ENCODE results near the gene AP2S1. TPM values are rescaled to one million over a fixed set of nuclear protein-coding genes. Genes with fewer than 3 reads are reported as not detected.

AP2S1 gene
- total RNA-seq, 2 donors from 2014 or later = 32.2 to 49.1 TPM

DNA sequence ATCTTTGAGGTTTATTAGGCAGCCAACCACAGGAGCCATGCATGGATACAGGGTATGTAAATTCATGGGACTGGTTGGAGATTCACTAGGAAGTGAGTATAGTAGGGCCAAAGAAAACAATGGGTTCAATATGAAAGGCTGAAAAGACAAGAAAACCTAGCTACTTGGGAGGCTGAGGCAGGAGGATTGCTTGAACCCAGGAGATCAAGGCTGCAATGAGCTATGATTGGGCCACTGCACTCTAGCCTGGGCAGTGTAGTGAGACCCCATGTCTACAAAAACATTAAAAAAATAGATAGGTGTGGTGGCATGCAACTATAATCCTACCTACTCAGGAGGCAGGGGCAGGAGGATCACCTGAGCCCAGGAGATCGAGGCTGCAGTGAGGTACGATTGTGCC is 51.9 kb downstream of the AP2S1 start:
- ATAC-seq (no peak), DNase-seq (no peak)
- Histone ChIP-seq H3K4me3 (no peak overlapping the region), H3K9me3 (no peaks in the 10 kb centered on the region), H3K27ac (no peak overlapping the region), H3K27me3 (no peaks in the 10 kb centered on the region), H3K4me1 (no peaks in the 10 kb centered on the region), H3K36me3 (replicated peaks in 1 of 2; ENCODE audit: insufficient read depth in 1 of 2, low read depth in 2 of 2) (no peaks in the 10 kb centered on the region)
- TF ChIP-seq POLR2A (IDR thresholded peaks at IDR 0.05) = no peak
- TF ChIP-seq, protein P1, sequence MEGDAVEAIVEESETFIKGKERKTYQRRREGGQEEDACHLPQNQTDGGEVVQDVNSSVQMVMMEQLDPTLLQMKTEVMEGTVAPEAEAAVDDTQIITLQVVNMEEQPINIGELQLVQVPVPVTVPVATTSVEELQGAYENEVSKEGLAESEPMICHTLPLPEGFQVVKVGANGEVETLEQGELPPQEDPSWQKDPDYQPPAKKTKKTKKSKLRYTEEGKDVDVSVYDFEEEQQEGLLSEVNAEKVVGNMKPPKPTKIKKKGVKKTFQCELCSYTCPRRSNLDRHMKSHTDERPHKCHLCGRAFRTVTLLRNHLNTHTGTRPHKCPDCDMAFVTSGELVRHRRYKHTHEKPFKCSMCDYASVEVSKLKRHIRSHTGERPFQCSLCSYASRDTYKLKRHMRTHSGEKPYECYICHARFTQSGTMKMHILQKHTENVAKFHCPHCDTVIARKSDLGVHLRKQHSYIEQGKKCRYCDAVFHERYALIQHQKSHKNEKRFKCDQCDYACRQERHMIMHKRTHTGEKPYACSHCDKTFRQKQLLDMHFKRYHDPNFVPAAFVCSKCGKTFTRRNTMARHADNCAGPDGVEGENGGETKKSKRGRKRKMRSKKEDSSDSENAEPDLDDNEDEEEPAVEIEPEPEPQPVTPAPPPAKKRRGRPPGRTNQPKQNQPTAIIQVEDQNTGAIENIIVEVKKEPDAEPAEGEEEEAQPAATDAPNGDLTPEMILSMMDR (IDR thresholded peaks at IDR 0.05) = no peak
- intact Hi-C loops (cut with DNase I) = no loop called here
- WGBS, 2 donors = 96 to 100% methylated on average over 2 of the region's 2 CpGs

DNA sequence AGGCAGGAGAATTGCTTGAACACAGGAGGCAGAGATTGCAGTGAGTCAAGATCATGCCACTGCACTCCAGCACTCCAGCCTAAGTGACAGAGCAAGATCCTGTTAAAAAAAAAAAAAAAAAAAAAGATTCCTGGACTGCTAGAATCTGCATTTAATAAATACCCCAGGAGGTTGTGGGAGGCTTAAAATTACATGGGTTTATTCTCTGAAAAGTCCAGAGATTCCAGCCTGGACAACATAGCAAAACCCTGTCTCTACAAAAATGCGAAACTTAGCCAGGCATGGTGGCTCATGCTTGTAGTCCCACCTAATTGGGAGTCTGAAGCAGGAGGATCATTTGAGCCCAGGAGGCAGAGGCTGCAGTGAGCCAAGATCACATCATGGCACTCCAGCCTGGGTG is 52.8 kb downstream of the AP2S1 start:
- Histone ChIP-seq H3K4me1 (no peaks in the 10 kb centered on the region), H3K4me3 (no peak overlapping the region), H3K27me3 (no peaks in the 10 kb centered on the region), H3K36me3 (replicated peaks in 1 of 2; ENCODE audit: insufficient read depth in 1 of 2, low read depth in 2 of 2) (no peaks in the 10 kb centered on the region), H3K9me3 (no peaks in the 10 kb centered on the region), H3K27ac (no peak overlapping the region)
- no peak for DNase-seq
- no peak for ATAC-seq
- intact Hi-C loops (cut with DNase I) = no loop called here
- TF ChIP-seq, protein P1 (IDR thresholded peaks at IDR 0.05) = no peak
- TF ChIP-seq POLR2A (IDR thresholded peaks at IDR 0.05) = no peak
- WGBS, 2 donors = 90 to 100% methylated on average over 1 of the region's 1 CpG

DNA sequence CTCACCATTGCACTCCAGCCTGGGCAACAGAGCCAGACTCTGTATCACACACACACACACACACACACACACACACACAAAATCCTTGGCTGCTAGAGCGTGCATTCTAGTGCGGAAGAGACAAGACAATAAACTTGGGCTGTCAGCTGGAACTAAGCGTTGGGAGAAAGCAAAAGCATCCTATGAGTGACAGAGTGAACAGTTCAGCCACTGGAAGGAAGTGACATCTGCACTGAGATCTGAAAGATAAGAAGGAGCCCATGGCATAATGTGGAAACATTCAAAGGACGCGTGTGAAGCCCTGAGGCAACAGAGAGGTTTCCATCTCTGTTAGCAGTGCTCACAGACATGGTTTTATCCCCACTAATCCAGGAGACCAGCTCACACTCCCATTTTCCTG is 58.7 kb downstream of the AP2S1 start:
- no peaks in the 10 kb centered on the region for H3K27me3 ChIP-seq
- 50 to 90% methylated on average over 5 of the region's 5 CpGs for WGBS, 2 donors
- no peak overlapping the region for H3K27ac ChIP-seq
- no peaks in the 10 kb centered on the region for H3K36me3 ChIP-seq (replicated peaks in 1 of 2; ENCODE audit: insufficient read depth in 1 of 2, low read depth in 2 of 2)
- intact Hi-C loops (cut with DNase I) = no loop called here
- H3K4me3 ChIP-seq = no peak overlapping the region
- DNase-seq (no peak), ATAC-seq (no peak)
- TF ChIP-seq, protein P1 (IDR thresholded peaks at IDR 0.05) = no peak
- TF ChIP-seq POLR2A (IDR thresholded peaks at IDR 0.05) = no peak
- no peaks in the 10 kb centered on the region for H3K9me3 ChIP-seq
- peaks cover 14% of the 10 kb centered on the region for H3K4me1 ChIP-seq

DNA sequence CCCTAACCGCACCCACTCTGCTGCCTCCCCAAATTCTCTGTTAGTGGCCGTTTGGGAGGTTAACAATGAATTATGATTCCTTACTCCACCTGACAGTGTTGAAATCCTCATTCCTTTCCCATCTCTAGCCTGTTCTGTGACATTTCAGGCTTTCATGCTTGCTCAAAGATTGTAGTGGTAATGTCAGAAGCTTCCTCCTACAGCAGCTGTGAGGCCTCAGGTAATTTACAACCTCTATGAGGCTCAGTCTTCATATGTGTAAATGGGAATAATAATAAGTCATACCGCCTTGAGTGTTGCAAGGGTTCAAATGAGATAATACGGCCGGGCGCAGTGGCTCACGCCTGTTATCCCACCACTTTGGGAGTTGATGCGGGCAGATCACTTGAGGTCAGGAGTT is 61.3 kb downstream of the AP2S1 start:
- no peak for ATAC-seq
- Histone ChIP-seq H3K4me3 (no peak overlapping the region), H3K4me1 (peaks cover 39% of the 10 kb centered on the region), H3K9me3 (no peaks in the 10 kb centered on the region), H3K27me3 (no peaks in the 10 kb centered on the region), H3K36me3 (replicated peaks in 1 of 2; ENCODE audit: insufficient read depth in 1 of 2, low read depth in 2 of 2) (no peaks in the 10 kb centered on the region), H3K27ac (no peak overlapping the region)
- no peak for TF ChIP-seq POLR2A (IDR thresholded peaks at IDR 0.05)
- TF ChIP-seq, protein P1 (IDR thresholded peaks at IDR 0.05) = no peak
- intact Hi-C loops (cut with DNase I) = no loop called here
- DNase-seq = no peak
- WGBS, 2 donors = 78 to 85% methylated on average over 4 to 8 of the region's 8 CpGs

DNA sequence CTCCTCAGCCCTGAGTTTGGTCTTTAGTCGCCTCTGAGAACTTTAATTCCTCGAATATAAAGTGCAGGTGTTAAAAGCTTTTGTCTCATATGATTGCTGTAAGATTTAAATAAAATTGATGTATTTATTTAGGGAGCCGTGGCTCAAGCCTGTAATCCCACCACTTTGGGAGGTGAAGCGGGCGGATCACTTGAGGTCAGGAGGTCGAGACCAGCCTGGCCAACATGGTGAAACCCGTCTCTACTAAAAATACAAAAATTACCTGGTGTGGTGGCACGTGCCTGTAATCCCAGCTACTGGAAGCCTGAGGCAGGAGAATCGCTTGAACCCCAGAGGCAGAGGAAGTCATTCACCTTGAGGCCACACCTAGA is 61.7 kb downstream of the AP2S1 start:
- no peak overlapping the region for H3K4me3 ChIP-seq
- H3K9me3 ChIP-seq = no peaks in the 10 kb centered on the region
- WGBS, 2 donors = 53 to 57% methylated on average over 9 of the region's 9 CpGs
- DNase-seq = no peak
- H3K4me1 ChIP-seq = peaks cover 43% of the 10 kb centered on the region
- H3K27ac ChIP-seq = no peak overlapping the region
- H3K27me3 ChIP-seq = no peaks in the 10 kb centered on the region
- H3K36me3 ChIP-seq (replicated peaks in 1 of 2; ENCODE audit: insufficient read depth in 1 of 2, low read depth in 2 of 2) = no peaks in the 10 kb centered on the region
- no peak for ATAC-seq
- TF ChIP-seq POLR2A (IDR thresholded peaks at IDR 0.05) = no peak
- TF ChIP-seq, protein P1 (IDR thresholded peaks at IDR 0.05) = no peak
- intact Hi-C loops (cut with DNase I) = no loop called here

Measured in body of pancreas (tissue), 4 donors.